Keratinocyte (primary cell): ENCODE measurements around the gene FBXO10. TPM values are rescaled to one million over a fixed set of nuclear protein-coding genes. Genes with fewer than 3 reads are reported as not detected.
"Not testable (repeated sequence)": the region's sequence is repeated elsewhere in the genome, so short reads cannot be mapped to it uniquely, and the experiment has no call there.

ENCODE experiments used
- DNase-seq: peaks from one replicate; pipeline ENCODE4 v3.0.0-alpha.2; 2011; ENCODE audit warnings: low read depth, missing footprints, low spot score
- FAIRE-seq: peaks from 2 replicates; lab custom pipeline; 2011; peaks lifted over from hg19 to GRCh38; lab: Jason Lieb, UNC
- H2AFZ ChIP-seq: 2 replicates; pipeline ENCODE4 v1.6.0; 2012; ENCODE audit warnings: low read length, control low read depth, inconsistent platforms; ENCODE audit not compliant: control insufficient read depth
- H3K27ac ChIP-seq: 2 replicates; pipeline ENCODE4 v1.5.1; 2011; ENCODE audit warnings: low read length; ENCODE audit not compliant: control insufficient read depth, insufficient read depth
- H3K27me3 ChIP-seq: 3 replicates; pipeline ENCODE4 v1.6.0; 2011; ENCODE audit warnings: low read length; ENCODE audit not compliant: control insufficient read depth, insufficient read depth; ENCODE audit errors: extremely low read depth
- H3K36me3 ChIP-seq, 2 experiments: 2 replicates in 1 of 2; 3 replicates in 1 of 2; pipeline ENCODE4 v1.5.1; 2011; ENCODE audit warnings: low read length in 2 of 2, mild to moderate bottlenecking in 1 of 2; ENCODE audit not compliant: control insufficient read depth in 2 of 2, insufficient read depth in 2 of 2; ENCODE audit errors: extremely low read depth in 1 of 2
- H3K4me1 ChIP-seq: 3 replicates; pipeline ENCODE4 v1.5.1; 2011; ENCODE audit warnings: low read length; ENCODE audit not compliant: control insufficient read depth, insufficient read depth; ENCODE audit errors: extremely low read depth
- H3K4me2 ChIP-seq: 3 replicates; pipeline ENCODE4 v1.6.0; 2011; ENCODE audit warnings: low read depth, low read length; ENCODE audit not compliant: control insufficient read depth, insufficient read depth; ENCODE audit errors: extremely low read depth
- H3K4me3 ChIP-seq, 3 experiments: fragments of 200-600 bp in 1 of 3; sonication (generic) in 1 of 3; 2 replicates in 2 of 3; 3 replicates in 1 of 3; pipeline ENCODE4 v1.5.1; 2011 to 2016; ENCODE audit warnings: low read length in 3 of 3, mild to moderate bottlenecking in 3 of 3, control low read depth in 2 of 3, inconsistent platforms in 1 of 3, low read depth in 1 of 3, mixed read lengths in 1 of 3, mixed run types in 1 of 3, moderate library complexity in 1 of 3; ENCODE audit not compliant: control insufficient read depth in 2 of 3, insufficient read depth in 2 of 3; ENCODE audit errors: extremely low read depth in 1 of 3
- H3K79me2 ChIP-seq: 2 replicates; pipeline ENCODE4 v1.6.0; 2012; ENCODE audit warnings: low read length; ENCODE audit not compliant: control insufficient read depth, insufficient read depth
- H3K9ac ChIP-seq: 3 replicates; pipeline ENCODE4 v1.6.0; 2011; ENCODE audit warnings: low read length; ENCODE audit not compliant: control insufficient read depth, insufficient read depth; ENCODE audit errors: extremely low read depth
- H3K9me1 ChIP-seq: 3 replicates; pipeline ENCODE4 v1.6.0; 2011; ENCODE audit warnings: low read length; ENCODE audit not compliant: control insufficient read depth, insufficient read depth; ENCODE audit errors: extremely low read depth
- H3K9me3 ChIP-seq: 2 replicates; pipeline ENCODE4 v1.5.1; 2012; ENCODE audit warnings: low read depth, low read length; ENCODE audit not compliant: control insufficient read depth
- H4K20me1 ChIP-seq: 3 replicates; pipeline ENCODE4 v1.6.0; 2011; ENCODE audit warnings: low read length; ENCODE audit not compliant: control insufficient read depth, insufficient read depth; ENCODE audit errors: extremely low read depth
- EZH2 ChIP-seq: IDR thresholded peaks from one replicate; pipeline ENCODE4 v1.6.1; 2012; ENCODE audit warnings: inconsistent platforms, mild to moderate bottlenecking, low read length, moderate library complexity
- dilution Hi-C: fragments of 300-500 bp; cut with MboI; formaldehyde crosslinking; loops from one replicate; pipeline ENCODE4 v1.7.0; 2020; ENCODE audit warnings: low sequenced_read_pairs; ENCODE audit not compliant: extremely low pct_ligation_motif_present
- polyA plus RNA-seq, 5 experiments: library from polyadenylated mRNA; depleted of rRNA in 3 of 5; stranded (reverse) in 3 of 5; stranded (forward) in 1 of 5; unstranded in 1 of 5; fragments of >200 nt; gene quantifications; 1 replicate in 1 of 5; 2 replicates in 3 of 5; 3 replicates in 1 of 5; pipeline versions ENCODE4 v1.2.1 to v1.2.3, GENCODE V29; 2011 to 2012; ENCODE audit warnings: missing spikeins in 2 of 5, low read depth in 1 of 5, low replicate concordance in 1 of 5
- TF ChIP-seq, protein P1 (sequence below), 3 experiments: IDR thresholded peaks in 1 of 3; conservative IDR thresholded peaks in 1 of 3; optimal IDR thresholded peaks in 1 of 3; 2 replicates in 2 of 3; 3 replicates in 1 of 3; pipeline versions ENCODE3 to v1.5.1; 2011; ENCODE audit warnings: low read length in 3 of 3, mild to moderate bottlenecking in 3 of 3, moderate library complexity in 2 of 3, control low read depth in 1 of 3, inconsistent platforms in 1 of 3; ENCODE audit not compliant: insufficient read depth in 2 of 3; ENCODE audit errors: extremely low read depth in 1 of 3

The FBXO10 gene
- polyA plus RNA-seq, 1 donor (not counting 4 experiments of a cell fraction or from before 2014, with no cell fraction given), result 4.1 TPM

DNA sequence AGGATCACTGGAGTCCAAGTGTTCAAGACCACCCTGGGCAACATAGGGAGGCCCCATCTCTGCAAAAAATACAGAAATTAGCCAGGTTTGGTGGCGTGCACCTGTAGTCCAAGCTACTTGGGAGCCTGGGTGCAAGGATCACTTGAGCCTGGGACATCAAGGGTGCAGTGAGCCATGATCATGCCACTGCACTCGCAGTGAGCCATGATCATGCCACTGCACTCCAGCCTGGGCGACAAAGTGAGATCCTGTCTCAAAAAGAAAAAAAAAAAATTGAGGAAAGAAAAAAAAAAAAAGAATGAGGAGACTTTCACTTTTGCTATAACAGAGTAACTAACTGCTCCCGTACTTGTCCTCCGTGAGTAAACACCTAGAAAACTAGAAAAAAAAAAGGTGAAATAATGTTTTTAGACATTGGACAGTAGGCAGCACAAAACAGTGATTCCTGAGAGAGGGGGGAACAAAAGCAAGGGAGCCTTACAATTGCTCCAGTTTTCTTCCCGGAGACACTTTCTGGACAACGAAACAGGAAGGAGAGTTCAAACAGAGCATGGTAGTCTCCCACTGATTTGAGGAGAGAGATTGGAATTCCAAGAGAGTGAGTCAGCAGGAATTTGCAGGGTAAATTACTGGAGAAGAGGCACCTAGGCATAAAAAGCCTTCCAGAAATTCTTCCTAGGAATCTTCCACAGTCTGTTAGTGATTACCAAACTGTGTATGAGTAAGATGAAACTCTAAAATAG is 104.1 kb downstream of the FBXO10 start:
- Histone ChIP-seq H3K36me3 (no peaks in the 10 kb centered on the region), H3K9me3 (no peaks in the 10 kb centered on the region), H3K9me1 (no peaks in the 10 kb centered on the region), H3K4me2 (peak overlapping the region; percentile 97), H3K27me3 (no peaks in the 10 kb centered on the region), H3K27ac (peak overlapping the region; percentile 86), H3K4me3 (peak overlapping the region; percentile 25 to 74 (median 71)), H3K4me1 (peaks cover 20% of the 10 kb centered on the region), H4K20me1 (no peaks in the 10 kb centered on the region), H3K9ac (peak overlapping the region; percentile 63), H2AFZ (peak overlapping the region; percentile 86), H3K79me2 (no peaks in the 10 kb centered on the region)
- dilution Hi-C loops, result no loop called here
- DNase-seq, result no peak
- TF ChIP-seq, protein P1, sequence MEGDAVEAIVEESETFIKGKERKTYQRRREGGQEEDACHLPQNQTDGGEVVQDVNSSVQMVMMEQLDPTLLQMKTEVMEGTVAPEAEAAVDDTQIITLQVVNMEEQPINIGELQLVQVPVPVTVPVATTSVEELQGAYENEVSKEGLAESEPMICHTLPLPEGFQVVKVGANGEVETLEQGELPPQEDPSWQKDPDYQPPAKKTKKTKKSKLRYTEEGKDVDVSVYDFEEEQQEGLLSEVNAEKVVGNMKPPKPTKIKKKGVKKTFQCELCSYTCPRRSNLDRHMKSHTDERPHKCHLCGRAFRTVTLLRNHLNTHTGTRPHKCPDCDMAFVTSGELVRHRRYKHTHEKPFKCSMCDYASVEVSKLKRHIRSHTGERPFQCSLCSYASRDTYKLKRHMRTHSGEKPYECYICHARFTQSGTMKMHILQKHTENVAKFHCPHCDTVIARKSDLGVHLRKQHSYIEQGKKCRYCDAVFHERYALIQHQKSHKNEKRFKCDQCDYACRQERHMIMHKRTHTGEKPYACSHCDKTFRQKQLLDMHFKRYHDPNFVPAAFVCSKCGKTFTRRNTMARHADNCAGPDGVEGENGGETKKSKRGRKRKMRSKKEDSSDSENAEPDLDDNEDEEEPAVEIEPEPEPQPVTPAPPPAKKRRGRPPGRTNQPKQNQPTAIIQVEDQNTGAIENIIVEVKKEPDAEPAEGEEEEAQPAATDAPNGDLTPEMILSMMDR (optimal IDR thresholded peaks at IDR 0.05 in 1 of 3, IDR thresholded peaks at IDR 0.05 in 1 of 3, conservative IDR thresholded peaks at IDR 0.05 in 1 of 3; ENCODE audit: extremely low read depth in 1 of 3, insufficient read depth in 2 of 3, low read length in 3 of 3), result no peak
- no peak for TF ChIP-seq EZH2
- FAIRE-seq, result peak; percentile 87

DNA sequence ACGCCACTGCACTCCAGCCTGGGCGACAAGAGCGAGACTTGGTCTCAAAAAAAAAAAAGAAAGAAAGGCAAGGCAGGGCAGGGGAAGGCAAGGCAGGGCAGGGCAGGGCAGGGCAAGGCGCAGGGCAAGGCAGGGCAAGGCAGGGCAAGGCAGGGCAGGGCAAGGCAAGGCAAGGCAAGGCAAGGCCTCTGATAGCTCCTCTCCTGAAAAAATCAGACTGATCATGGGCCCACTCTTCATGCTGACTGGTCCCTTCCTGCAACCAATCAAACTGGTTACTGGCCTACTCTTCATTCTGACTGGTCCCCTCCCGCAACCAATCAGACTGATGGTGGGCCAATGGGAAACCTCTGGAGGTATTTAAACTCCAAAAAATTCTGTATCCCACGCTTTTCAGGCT is 107.6 kb downstream of the FBXO10 start:
- dilution Hi-C loops, result no loop called here
- Histone ChIP-seq H3K9me1 (no peaks in the 10 kb centered on the region), H4K20me1 (no peaks in the 10 kb centered on the region), H3K27me3 (no peaks in the 10 kb centered on the region), H3K9me3 (no peaks in the 10 kb centered on the region), H3K4me1 (peaks cover 29% of the 10 kb centered on the region), H3K9ac (no peak overlapping the region), H3K4me2 (no peak overlapping the region), H3K79me2 (peaks cover 8% of the 10 kb centered on the region), H3K36me3 (no peaks in the 10 kb centered on the region), H3K4me3 (no peak overlapping the region), H2AFZ (no peak overlapping the region), H3K27ac (no peak overlapping the region)
- TF ChIP-seq, protein P1 (optimal IDR thresholded peaks at IDR 0.05 in 1 of 3, IDR thresholded peaks at IDR 0.05 in 1 of 3, conservative IDR thresholded peaks at IDR 0.05 in 1 of 3; ENCODE audit: extremely low read depth in 1 of 3, insufficient read depth in 2 of 3, low read length in 3 of 3), result no peak
- TF ChIP-seq EZH2, result no peak
- FAIRE-seq (no peak), DNase-seq (no peak)

DNA sequence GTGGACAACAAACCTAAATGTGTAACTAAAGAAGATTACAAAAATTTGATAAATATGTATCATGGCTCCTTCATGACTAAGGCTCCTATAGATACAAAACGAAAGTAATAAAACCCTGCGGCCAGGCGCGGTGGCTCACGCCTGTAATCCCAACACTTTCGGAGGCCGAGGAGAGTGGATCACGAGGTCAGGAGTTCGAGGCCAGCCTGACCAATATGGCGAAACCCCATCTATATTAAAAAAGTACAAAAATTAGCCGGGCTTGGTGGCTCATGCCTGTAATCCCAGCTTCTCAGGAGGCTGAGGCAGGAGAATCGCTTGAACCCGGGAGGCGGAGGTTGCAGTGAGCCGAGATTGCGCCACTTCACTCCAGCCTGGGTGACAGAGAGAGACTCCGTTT is 108.7 kb downstream of the FBXO10 start:
- H3K9me3 ChIP-seq, H2AFZ ChIP-seq, H3K27ac ChIP-seq, H3K4me2 ChIP-seq, FAIRE-seq, H3K27me3 ChIP-seq, dilution Hi-C loops, H3K9ac ChIP-seq, H3K9me1 ChIP-seq, H3K36me3 ChIP-seq, H3K4me3 ChIP-seq, DNase-seq, H4K20me1 ChIP-seq: not testable (repeated sequence)
- H3K79me2 ChIP-seq, result peaks cover 19% of the 10 kb centered on the region
- H3K4me1 ChIP-seq, result peaks cover 35% of the 10 kb centered on the region
